Ectodermal cell (in vitro differentiated cells): ENCODE measurements around the gene SPOCK2.

Source experiments
- H3K27ac ChIP-seq: 2 replicates; pipeline ENCODE4 v1.7.0; 2013; ENCODE audit warnings: mild to moderate bottlenecking, low read depth, low read length; ENCODE audit not compliant: insufficient read depth, poor library complexity, severe bottlenecking
- H3K27me3 ChIP-seq: 2 replicates; pipeline ENCODE4 v1.7.0; 2013; ENCODE audit warnings: mild to moderate bottlenecking, low read length; ENCODE audit not compliant: insufficient read depth, control insufficient read depth, poor library complexity, severe bottlenecking
- H3K36me3 ChIP-seq: one replicate; pipeline ENCODE4 v1.7.0; 2013; ENCODE audit warnings: low read length; ENCODE audit not compliant: control insufficient read depth, insufficient read depth
- H3K4me1 ChIP-seq: one replicate; pipeline ENCODE4 v1.7.0; 2013; ENCODE audit warnings: low read length; ENCODE audit not compliant: control insufficient read depth, insufficient read depth
- H3K4me3 ChIP-seq: 2 replicates; pipeline ENCODE4 v1.7.0; 2013; ENCODE audit warnings: low read depth, low read length, control low read depth; ENCODE audit not compliant: insufficient read depth
- H3K9me3 ChIP-seq: 2 replicates; pipeline ENCODE4 v1.7.0; 2013; ENCODE audit warnings: mild to moderate bottlenecking, low read length, moderate library complexity; ENCODE audit not compliant: control insufficient read depth
- WGBS, 2 experiments: methylation state at CpG; one replicate each; pipeline ENCODE4 v1.1.7; 2013; ENCODE audit warnings: missing lambda C conversion rate in 2 of 2; 5-methylcytosine and 5-hydroxymethylcytosine counted together

Gene SPOCK2

GRCh38 chr10:72015841-72016240 is 72.5 kb downstream of the SPOCK2 start:
- WGBS, 2 experiments = 78 to 79% methylated on average over 8 of the region's 8 CpGs
- Histone ChIP-seq H3K4me1 (peaks cover 8% of the 10 kb centered on the region), H3K9me3 (no peaks in the 10 kb centered on the region), H3K27me3 (no peaks in the 10 kb centered on the region), H3K27ac (no peak overlapping the region), H3K4me3 (no peak overlapping the region), H3K36me3 (no peaks in the 10 kb centered on the region)

- H3K4me3 ChIP-seq = no peak overlapping the region
- no peaks in the 10 kb centered on the region for H3K36me3 ChIP-seq
- H3K9me3 ChIP-seq = no peaks in the 10 kb centered on the region
- H3K4me1 ChIP-seq = peaks cover 16% of the 10 kb centered on the region
- WGBS, 2 experiments = 88% methylated on average over 10 of the region's 10 CpGs
- H3K27me3 ChIP-seq = no peaks in the 10 kb centered on the region
- no peak overlapping the region for H3K27ac ChIP-seq
These were observed 73.4 kb downstream of the SPOCK2 start for GRCh38 chr10:72014785-72015480.

- 59 to 67% methylated on average over 2 of the region's 2 CpGs for WGBS, 2 experiments
- no peaks in the 10 kb centered on the region for H3K27me3 ChIP-seq
- H3K4me1 ChIP-seq = peaks cover 24% of the 10 kb centered on the region
These were observed 74.2 kb downstream of the SPOCK2 start for GRCh38 chr10:72014197-72014596.

GRCh38 chr10:72013202-72013945 is 75.0 kb downstream of the SPOCK2 start:
- Histone ChIP-seq H3K36me3 (no peaks in the 10 kb centered on the region), H3K4me3 (no peak overlapping the region), H3K27me3 (no peaks in the 10 kb centered on the region), H3K4me1 (peaks cover 30% of the 10 kb centered on the region), H3K9me3 (no peaks in the 10 kb centered on the region), H3K27ac (no peak overlapping the region)
- 87 to 88% methylated on average over 13 of the region's 13 CpGs for WGBS, 2 experiments

More at GRCh38 chr10:72014197-72014596, 74.2 kb downstream of the SPOCK2 start:
- Histone ChIP-seq H3K4me3 (no peak overlapping the region), H3K36me3 (no peaks in the 10 kb centered on the region), H3K27ac (no peak overlapping the region), H3K9me3 (no peaks in the 10 kb centered on the region)

GRCh38 chr10:72012796-72013195 is 75.6 kb downstream of the SPOCK2 start:
- Histone ChIP-seq H3K4me1 (peaks cover 31% of the 10 kb centered on the region), H3K4me3 (no peak overlapping the region), H3K27ac (no peak overlapping the region), H3K36me3 (no peaks in the 10 kb centered on the region), H3K27me3 (no peaks in the 10 kb centered on the region), H3K9me3 (no peaks in the 10 kb centered on the region)
- 80 to 81% methylated on average over 7 of the region's 7 CpGs for WGBS, 2 experiments

GRCh38 chr10:72011976-72012512 is 76.3 kb downstream of the SPOCK2 start:
- WGBS, 2 experiments = 91 to 94% methylated on average over 7 of the region's 7 CpGs
- Histone ChIP-seq H3K27me3 (no peaks in the 10 kb centered on the region), H3K4me1 (peaks cover 27% of the 10 kb centered on the region), H3K4me3 (no peak overlapping the region), H3K9me3 (no peaks in the 10 kb centered on the region), H3K36me3 (no peaks in the 10 kb centered on the region), H3K27ac (no peak overlapping the region)

- H3K36me3 ChIP-seq = no peaks in the 10 kb centered on the region
- 96% methylated on average over 8 of the region's 8 CpGs for WGBS, 2 experiments
- H3K27me3 ChIP-seq = no peaks in the 10 kb centered on the region
- no peak overlapping the region for H3K4me3 ChIP-seq
- H3K27ac ChIP-seq = no peak overlapping the region
- peaks cover 27% of the 10 kb centered on the region for H3K4me1 ChIP-seq
- no peaks in the 10 kb centered on the region for H3K9me3 ChIP-seq
These were observed 76.9 kb downstream of the SPOCK2 start for GRCh38 chr10:72011468-72011867.

- no peaks in the 10 kb centered on the region for H3K9me3 ChIP-seq
- peaks cover 27% of the 10 kb centered on the region for H3K4me1 ChIP-seq
- no peaks in the 10 kb centered on the region for H3K36me3 ChIP-seq
- H3K4me3 ChIP-seq = no peak overlapping the region
- no peak overlapping the region for H3K27ac ChIP-seq
- no peaks in the 10 kb centered on the region for H3K27me3 ChIP-seq
- 95% methylated on average over 9 of the region's 9 CpGs for WGBS, 2 experiments
These were observed 77.3 kb downstream of the SPOCK2 start for GRCh38 chr10:72011016-72011415.

GRCh38 chr10:72010234-72010973 is 77.9 kb downstream of the SPOCK2 start:
- Histone ChIP-seq H3K27ac (peak overlapping the region; percentile 61), H3K36me3 (no peaks in the 10 kb centered on the region), H3K4me3 (no peak overlapping the region), H3K9me3 (no peaks in the 10 kb centered on the region), H3K27me3 (no peaks in the 10 kb centered on the region), H3K4me1 (peaks cover 27% of the 10 kb centered on the region)
- WGBS, 2 experiments = 92 to 95% methylated on average over 7 of the region's 7 CpGs
